NK-92 (cell line): Measurements from ENCODE around the gene HCFC1.

Source experiments
- DNase-seq: peaks from one replicate; lab custom pipeline; 2025; ENCODE audit not compliant: unreplicated experiment; lab: John Stamatoyannopoulos, UW

HCFC1 gene

GRCh38 chrX:153959649-153960048 is 12.0 kb downstream of the HCFC1 start:
- no peak for DNase-seq

DNA sequence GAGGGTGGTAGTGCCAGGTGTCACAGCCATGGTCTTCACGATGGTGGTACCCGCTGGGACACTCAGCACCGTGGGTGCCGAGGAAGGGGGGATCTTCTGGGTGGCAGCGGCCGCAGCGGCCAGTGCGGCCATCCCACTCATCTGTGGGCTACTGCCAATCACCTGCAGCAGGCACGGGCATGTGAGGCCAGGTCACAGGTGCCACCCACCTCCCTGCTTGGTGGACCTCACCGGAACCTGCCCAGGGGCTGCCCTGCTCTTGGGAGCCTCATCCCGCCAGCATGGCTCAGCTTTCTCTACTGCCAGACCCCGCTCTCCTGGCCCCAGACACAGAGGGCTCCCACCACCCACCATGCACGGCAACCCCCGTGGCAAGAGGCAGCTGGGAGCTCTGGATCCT is 13.0 kb downstream of the HCFC1 start:
- no peak for DNase-seq

DNA sequence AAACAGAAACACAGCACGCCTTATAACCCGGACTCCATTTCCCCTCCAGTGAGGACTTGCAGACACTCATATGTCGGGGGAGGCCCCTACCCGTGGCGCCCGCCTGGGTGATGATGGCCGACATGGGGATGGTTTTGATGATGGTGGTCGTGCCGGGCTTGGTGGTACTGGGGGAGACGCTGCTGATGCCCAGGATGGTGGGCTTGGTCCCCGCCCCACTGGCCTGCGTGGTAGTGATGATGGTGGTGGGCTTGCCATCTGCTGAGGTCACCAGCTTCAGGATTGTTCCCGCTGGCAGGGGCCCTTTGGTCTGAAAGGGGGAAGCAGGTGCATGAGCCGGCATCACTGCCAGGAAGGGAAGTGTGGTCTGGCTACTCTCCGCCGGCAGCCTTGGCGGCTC is 14.4 kb downstream of the HCFC1 start:
- DNase-seq, result no peak

DNA sequence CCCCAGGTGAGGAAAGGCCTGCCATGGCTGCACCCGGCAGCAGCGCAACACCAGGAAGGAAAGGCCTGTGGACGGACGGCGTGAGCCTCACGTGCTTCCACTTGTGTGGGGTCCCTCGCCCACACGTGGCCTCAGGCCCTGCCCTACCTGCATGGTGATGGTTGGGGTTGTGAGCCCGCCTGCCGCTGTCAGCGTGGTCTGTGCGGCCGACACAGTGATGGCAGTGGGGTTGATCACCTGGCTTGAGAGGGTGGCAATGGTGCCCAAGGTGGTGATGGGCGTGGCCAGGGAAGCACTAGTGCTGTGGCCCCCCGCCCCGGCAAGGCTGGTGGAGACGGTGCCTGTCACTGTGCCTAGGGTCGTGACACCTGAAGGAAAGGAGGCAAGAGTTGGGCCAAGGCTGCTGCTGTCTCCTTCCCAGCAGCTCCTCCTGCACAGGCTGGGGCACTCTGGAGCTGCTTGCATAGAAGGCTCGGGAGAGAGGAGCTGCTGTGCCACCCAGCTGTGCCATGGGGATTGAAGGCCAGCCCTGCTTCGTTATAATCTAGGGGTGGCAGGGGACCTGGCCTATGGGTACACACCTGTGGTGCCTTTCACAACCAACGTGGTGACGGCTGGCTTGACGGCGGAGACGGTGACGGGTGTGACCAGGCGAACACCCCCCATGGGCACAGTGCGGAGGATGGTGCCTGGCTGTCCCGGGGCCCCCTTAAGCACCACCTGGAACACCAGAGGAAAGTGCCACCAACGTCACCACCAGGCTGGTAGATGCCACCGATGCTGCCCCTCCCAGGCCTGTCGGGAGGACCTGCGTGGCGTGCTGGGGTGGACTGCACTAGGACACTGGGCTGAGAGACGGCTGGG is 15.3 kb downstream of the HCFC1 start:
- DNase-seq, result no peak

- DNase-seq, result no peak
These were observed 16.3 kb downstream of the HCFC1 start for GRCh38 chrX:153955228-153955732.

- no peak for DNase-seq
These were observed 16.9 kb downstream of the HCFC1 start for GRCh38 chrX:153954558-153955227.

GRCh38 chrX:153953892-153954557 is 17.6 kb downstream of the HCFC1 start:
- no peak for DNase-seq

GRCh38 chrX:153953342-153953830 is 18.2 kb downstream of the HCFC1 start:
- DNase-seq, result no peak

DNA sequence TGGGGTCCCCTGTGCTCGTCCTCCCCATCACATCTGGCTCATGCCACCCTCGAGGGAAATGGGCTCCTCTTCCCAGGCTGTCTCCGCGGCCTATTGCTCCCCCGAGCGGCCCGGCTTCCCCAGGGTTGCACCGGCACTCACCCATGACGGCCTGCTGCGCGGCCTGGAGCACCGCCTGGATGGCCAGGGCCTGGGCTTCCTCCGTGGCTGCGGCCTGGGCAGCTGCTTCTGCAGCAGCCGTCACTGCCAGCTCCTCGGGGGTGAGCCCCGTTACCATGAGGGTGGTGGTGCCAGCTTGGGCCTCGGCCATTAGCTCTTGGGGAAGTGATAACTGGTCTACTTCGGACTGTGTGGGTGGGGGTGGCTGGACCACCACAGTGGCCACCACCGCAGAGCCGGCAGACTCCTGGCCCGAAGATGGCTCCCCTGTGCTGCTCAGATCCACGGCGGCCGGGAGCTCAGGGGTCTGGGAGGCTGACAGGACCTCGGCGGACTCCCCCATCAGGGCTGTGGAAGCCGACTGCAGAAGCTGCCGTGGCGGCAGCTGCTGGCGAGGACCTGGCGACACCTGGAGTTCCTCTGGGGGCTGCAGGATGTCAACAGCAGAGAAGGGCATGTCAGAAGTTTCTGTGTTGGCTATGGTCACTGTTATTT is 19.1 kb downstream of the HCFC1 start:
- DNase-seq, result no peak

DNA sequence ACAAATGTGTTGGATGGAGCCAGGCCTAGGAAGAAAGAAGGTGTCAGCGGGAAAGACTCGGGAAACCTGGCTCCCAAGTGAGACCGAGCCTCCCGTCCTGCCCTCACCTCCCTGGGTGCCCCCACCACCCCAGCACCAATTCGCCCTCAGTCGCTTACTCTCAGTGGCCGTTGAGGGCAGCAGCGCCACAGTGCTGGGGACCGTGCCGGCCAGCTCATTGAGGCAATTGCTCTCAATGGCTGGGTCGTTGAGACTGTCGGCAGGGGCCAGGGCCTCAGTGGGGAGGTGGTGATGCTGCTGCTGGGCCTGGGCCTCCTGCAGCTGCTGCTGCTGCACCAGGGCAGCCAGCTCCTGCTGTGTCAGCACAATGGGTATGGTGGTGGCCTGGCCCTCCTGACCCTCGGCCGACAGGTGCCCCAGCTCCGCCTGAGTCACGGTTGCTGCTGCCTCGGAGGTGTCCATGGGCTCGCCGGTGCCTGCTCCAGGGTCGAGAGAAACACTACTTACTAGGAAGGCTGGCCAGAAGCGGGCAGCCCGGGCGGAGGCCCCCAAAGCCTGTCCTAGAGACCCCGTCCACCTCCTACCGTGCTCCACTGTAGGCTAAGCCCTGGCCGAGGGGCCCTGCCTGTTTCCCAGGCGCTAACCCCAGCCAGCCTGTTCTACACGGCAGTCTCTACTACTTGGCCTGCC is 19.8 kb downstream of the HCFC1 start:
- no peak for DNase-seq

DNA sequence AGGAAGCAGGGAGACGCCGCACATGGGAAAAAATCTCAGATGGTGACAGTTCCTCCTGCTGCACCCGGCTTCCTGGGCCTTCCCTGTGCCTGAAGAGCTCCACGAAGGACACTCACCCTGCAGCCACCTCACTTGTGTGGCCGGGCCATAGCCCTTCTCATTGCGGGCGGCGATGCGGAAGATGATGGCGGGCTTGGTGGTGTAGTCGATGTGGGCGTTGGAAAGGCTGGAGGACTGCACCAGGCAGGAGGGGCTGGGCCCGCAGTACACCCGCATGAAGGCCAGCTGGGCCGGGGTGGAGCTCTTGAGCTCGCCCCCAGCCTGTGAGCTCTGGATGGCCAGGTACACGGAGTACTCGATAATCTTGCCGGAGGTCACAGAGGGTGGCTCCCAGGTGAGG is 21.5 kb downstream of the HCFC1 start:
- no peak for DNase-seq

GRCh38 chrX:153948847-153949805 is 22.5 kb downstream of the HCFC1 start:
- no peak for DNase-seq

- no peak for DNase-seq
These were observed 23.6 kb downstream of the HCFC1 start for GRCh38 chrX:153948002-153948466.

- no peak for DNase-seq
These were observed 24.4 kb downstream of the HCFC1 start for GRCh38 chrX:153947009-153947769.

GRCh38 chrX:153945956-153946943 is 25.4 kb downstream of the HCFC1 start:
- no peak for DNase-seq

DNA sequence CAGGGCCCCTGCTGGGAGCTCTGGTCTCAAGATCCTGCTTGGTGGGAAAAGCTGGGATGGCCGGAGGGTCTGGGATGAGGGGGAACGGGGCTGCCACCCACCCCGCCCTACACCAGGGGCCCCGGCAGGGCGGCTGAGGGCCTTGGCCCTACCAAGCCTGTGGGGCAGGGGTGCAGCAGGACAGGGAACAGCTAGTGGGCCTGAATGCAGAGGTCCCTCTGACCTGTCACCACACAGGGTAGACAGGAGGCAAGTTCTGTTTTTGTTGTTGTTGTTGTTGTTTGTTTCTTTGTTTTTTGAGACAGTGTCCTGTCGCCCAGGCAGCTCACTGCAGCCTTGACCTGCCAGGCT is 26.8 kb downstream of the HCFC1 start:
- no peak for DNase-seq

- DNase-seq, result no peak
These were observed 27.3 kb downstream of the HCFC1 start, which contains the start of gene RENBP for GRCh38 chrX:153944140-153944799. Gene RENBP, minus strand, starts transcription at chrX:153944643. Its CDS starts 33 bp downstream, at chrX:153944610.
